Ecto neural progenitor cell (in vitro differentiated cells): ENCODE results near the gene TEC.

Experiments used
- DNase-seq: peaks from one replicate; pipeline ENCODE4 v3.0.0-alpha.2; 2018; ENCODE audit warnings: low spot score

TEC gene

DNA sequence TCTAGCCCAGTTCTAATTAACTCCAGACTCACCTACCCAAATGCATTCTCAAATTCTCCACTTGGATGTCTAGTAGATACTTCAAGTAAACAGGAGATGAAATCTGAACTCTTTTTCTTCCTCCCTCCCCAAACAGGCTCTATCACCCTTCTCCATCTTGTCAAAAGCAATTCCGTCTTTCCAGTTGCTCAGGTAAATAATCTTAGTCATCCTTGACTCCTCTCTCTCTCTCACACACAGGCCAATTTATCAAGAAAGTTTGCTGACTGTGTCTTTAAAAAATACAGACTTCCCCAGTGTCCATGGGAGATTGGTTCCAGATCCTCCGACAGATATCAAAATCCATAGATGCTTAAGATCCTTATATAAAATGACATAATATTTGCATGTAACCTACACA is 148.5 kb downstream of the TEC start:
- DNase-seq = no peak

DNA sequence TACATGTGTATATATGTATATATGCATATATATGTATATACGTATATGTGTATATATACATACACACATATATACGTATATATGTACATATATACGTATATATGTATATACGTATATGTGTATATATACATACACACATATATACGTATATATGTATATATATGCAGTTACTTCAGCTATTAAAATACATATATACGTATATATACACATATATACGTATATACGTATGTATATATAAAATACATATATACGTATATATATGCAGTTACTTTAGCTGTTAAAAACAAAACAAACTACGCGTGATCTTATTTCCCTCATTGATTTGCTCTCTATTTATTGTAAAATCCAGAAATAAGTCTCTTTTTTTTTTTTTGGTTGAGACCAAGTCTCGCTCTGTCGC is 149.5 kb downstream of the TEC start:
- no peak for DNase-seq

GRCh38 chr4:48119646-48120045 is 150.0 kb downstream of the TEC start:
- no peak for DNase-seq

GRCh38 chr4:48118081-48118480 is 151.6 kb downstream of the TEC start:
- DNase-seq = no peak

GRCh38 chr4:48116582-48116981 is 153.1 kb downstream of the TEC start:
- no peak for DNase-seq

- no peak for DNase-seq
Measured at GRCh38 chr4:48114412-48114811, 155.2 kb downstream of the TEC start.

DNA sequence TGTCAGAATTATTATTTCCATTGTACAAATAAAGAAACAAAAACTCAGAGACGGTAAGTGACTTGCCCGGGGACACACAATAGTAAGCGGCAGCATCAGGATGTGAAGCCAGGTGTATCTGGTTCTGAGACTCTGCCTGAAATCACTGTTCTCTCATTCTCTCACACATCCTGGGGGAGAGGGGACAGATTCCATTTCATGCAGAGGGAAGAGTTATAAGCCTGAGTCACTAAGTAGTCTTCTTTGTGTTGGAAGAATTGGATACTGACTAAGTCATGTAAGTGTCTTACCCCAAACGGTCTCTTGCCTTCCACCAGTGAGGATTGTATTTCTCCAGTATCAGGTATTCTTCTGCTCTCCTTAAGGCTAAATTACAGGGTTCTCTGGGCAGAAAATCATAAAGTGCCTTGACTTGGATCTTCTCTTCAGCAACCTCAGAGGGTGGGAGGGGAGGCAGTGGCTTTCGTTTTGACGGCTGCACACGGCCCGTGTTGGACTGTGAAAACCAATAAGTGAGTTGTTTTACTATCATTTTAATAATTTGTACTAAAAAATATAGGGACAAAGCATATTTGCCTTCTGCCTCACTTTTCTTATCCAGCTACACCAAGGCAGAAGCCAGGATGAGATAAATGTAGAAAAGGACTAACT is 157.5 kb downstream of the TEC start:
- no peak for DNase-seq

DNA sequence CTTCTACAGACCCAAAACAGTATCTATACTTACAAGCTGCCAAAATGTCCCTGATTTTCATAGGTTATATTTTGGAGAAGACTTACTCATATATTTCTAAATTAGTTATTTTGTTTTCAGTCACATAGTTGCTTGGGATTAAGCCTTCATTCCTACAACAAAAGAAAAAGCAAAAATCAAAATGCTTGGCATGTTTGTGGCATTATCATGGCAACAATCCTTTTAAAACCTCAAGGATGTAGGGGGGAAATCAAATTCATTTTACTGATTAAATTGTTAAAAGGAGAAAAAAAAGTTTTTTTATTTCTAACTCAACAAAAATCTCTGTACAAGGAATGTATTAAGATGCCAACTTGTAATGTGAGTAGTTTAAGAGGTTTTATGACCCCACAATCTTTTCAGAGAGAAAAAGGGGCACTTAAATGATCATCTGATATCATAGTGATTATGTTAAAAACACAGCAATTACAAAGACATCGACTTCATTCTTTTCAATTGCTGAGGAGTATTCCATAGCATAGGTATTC is 159.1 kb downstream of the TEC start:
- no peak for DNase-seq

GRCh38 chr4:48109413-48110263 is 160.0 kb downstream of the TEC start:
- DNase-seq = no peak

GRCh38 chr4:48108309-48109073 is 161.1 kb downstream of the TEC start:
- no peak for DNase-seq

- no peak for DNase-seq
Measured at GRCh38 chr4:48105230-48105629, 164.4 kb downstream of the TEC start.

DNA sequence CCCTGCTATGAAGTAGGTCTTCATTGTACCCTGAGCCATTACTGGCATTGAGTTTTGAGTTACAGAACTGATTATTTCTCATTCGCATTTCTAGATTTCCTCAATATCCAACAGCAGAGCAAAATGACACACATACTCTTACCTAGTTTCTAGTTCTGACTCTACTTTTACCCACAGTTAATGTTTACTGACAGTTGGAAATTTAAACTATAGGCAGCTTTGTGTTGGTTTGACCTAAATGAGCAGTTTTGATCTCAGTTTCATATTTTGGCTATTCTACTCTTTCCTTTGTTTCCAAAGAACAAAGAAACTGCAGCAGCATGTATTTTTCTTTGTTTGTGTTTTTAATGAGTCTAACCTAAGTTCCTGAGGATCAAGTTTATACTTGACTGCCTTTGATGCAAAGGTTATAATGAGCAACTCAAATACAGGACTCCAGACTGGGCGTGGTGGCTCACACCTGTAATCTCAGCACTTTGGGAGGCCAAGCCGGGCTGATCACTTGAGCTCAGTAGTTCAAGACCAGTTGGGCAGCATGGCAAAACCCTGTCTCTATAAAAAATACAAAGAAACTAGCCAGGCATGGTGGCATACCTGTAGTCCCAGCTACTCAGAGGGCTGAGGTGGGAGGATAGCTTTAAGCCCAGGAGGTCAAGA is 166.0 kb downstream of the TEC start:
- DNase-seq = no peak

DNA sequence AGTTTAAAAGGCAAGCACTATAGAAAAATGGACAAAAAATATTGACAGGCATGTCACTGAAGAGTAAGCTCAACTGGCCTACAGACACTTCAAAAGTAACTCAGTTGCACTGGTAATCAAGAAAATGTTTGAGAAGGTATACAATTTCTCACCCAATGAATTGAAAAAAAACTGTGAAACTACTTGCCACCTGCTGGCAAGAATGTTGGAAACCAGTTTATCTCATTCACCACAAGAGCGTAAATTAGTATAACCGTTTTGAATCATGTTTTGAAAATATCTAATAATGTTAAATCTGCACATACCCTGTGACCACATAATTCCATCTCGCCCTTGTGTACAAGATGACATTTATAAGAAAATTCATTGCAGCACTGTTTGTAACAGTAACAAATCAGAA is 167.3 kb downstream of the TEC start:
- no peak for DNase-seq

GRCh38 chr4:48100256-48100655 is 169.4 kb downstream of the TEC start:
- DNase-seq = no peak

DNA sequence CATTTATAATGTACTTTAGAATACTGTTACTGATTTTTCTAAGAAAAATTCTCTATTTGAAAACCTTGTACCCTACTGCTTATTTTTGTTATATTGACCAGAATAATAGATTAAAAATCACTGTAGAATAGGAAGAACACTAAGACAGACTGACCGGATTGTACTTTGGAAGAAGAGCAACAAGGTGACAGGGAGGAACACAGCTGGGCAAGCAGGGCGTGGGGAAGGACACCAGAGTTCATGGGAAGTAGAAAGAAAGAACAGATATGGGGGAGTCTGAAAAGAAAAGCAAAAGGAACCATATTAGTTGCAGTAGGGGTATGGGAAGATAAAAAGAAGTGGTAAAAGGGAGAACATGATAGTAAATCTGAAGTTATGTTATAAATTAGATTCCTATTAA is 174.2 kb downstream of the TEC start:
- DNase-seq = no peak

DNA sequence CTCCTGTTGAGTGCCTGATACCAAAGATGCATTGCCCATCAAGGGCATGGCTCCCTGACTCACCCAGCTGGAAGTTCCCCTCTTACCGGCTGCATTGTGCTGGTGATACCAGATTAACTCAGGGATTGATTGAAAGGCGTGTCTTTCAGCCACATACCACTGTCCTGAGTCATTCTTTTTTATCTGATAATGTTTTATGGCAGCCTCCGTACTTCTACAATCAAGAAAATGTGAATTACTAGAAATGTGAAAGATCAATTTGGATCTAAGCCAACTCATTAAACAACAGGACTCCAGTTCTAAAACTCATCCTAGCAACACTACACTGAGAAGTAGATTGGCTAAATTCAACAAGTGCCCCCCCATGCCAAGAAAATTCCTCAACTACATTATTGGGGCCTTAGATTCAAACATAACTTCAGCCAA is 175.6 kb downstream of the TEC start:
- DNase-seq = no peak

DNA sequence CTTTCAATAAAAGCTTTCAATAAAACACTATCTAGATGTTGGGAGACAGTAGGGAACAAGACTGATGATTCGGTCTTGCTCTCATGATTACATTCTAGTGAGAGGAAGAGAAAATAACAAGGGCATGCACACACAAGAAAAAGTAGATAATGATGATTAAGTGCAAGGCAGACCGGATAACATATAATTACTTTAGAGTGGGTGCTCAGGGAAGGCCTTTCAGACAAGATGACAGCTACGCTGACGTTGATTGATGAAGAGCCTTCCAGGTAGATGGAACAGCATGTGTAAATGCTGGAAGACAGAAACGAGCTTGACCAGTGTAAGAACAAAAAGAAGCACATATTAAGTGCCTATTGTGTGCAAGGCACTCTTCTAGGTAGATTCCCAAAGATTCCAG is 179.0 kb downstream of the TEC start:
- DNase-seq = no peak

- DNase-seq = no peak
Measured at GRCh38 chr4:48085821-48086589, 183.6 kb downstream of the TEC start.
